Activated naive CD8-positive, alpha-beta T cell treated with anti-CD3 and anti-CD28 coated beads for 36 hours (primary cell): ENCODE measurements around the gene FIZ1. TPM values are rescaled to one million over a fixed set of nuclear protein-coding genes. Genes with fewer than 3 reads are reported as not detected.
A peak's percentile ranks its signal among the peaks of the same experiment; 100 is the strongest.
"Not testable (repeated sequence)": the region's sequence is repeated elsewhere in the genome, so short reads cannot be mapped to it uniquely, and the experiment has no call there.

Source experiments
- DNase-seq: peaks from one replicate; pipeline ENCODE4 v3.0.0; 2021
- H3K27ac Mint-ChIP-seq: one replicate; pipeline ENCODE4 v1.8.0; 2022; ENCODE audit warnings: mild to moderate bottlenecking, moderate library complexity, mixed read lengths
- H3K27me3 Mint-ChIP-seq: one replicate; pipeline ENCODE4 v1.8.0; 2022; ENCODE audit warnings: mild to moderate bottlenecking, mixed read lengths
- H3K36me3 Mint-ChIP-seq: one replicate; pipeline ENCODE4 v1.8.0; 2021; ENCODE audit warnings: mild to moderate bottlenecking, mixed read lengths
- H3K4me1 Mint-ChIP-seq: one replicate; pipeline ENCODE4 v1.8.0; 2021; ENCODE audit warnings: mixed read lengths
- H3K4me3 Mint-ChIP-seq: one replicate; pipeline ENCODE4 v1.8.0; 2022; ENCODE audit warnings: mild to moderate bottlenecking, moderate library complexity, mixed read lengths
- H3K9me3 Mint-ChIP-seq: one replicate; pipeline ENCODE4 v1.8.0; 2022; ENCODE audit warnings: mixed read lengths
- total RNA-seq, 2 experiments: library from RNA; stranded (reverse); gene quantifications; one replicate each; pipeline ENCODE4 v1.2.3, GENCODE V29; 2021

FIZ1 gene
- total RNA-seq, 2 experiments from 2014 or later, result 19.8 to 20.7 TPM

DNA sequence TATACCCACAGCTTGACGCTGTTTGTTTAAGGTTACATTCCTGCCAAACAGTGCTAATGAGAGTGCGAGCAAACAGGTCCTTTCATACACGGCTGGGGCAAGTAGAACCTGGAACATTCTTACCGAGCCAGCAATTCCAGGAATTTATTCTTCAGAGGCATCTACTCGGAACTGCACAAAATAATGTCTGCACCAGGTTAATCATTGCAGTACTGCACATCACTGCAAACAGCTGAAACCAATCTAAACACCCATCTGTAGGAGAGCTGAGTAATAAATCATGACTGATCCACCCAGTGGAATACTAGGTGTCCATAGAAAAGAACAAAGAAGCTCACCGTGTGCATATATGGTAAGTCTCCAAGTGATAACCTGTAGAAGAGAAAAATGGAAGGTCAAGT is 17.5 kb downstream of the FIZ1 start:
- DNase-seq, result no peak
- Mint-ChIP-seq H3K36me3 (peaks cover 16% of the 10 kb centered on the region), H3K27ac (no peak overlapping the region), H3K4me3 (peak overlapping the region; percentile 84), H3K27me3 (no peaks in the 10 kb centered on the region), H3K9me3 (no peaks in the 10 kb centered on the region), H3K4me1 (peaks cover 26% of the 10 kb centered on the region)

DNA sequence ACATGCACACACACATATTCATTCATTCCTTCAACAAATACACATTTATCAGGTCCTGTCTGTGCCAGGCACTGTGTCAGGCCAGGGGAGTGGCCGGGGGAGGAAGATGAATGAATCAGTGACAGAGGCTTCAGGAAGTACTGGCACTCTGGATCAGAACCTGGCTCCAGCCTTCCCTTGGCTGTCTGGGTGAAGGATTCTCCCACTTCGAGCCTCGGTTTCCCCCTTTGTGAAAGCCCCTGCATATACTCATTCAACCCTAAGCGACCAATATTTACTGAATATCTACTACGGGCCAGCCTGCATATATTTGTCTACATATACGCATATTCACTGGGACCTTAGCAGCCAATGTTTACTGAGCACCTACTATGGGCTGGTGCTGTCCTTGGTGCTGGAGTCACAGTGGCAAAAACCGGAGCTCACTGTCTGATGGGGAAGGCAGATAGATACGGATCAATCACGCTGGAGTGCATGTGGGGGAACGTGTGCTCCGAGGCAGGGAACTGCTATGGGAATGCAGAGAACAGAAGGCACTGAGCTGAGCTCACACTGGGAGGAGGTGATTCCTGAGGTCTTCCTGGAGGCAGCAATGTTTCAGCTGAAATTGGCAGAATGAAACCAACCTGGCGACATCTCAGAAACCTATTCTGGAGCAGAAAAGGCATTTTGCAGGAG is 18.0 kb downstream of the FIZ1 start:
- DNase-seq, result no peak
- Mint-ChIP-seq H3K27ac (peak overlapping the region; percentile 68), H3K9me3 (no peaks in the 10 kb centered on the region), H3K27me3 (no peaks in the 10 kb centered on the region), H3K36me3 (peaks cover 18% of the 10 kb centered on the region), H3K4me3 (peak overlapping the region; percentile 84), H3K4me1 (peaks cover 26% of the 10 kb centered on the region)

DNA sequence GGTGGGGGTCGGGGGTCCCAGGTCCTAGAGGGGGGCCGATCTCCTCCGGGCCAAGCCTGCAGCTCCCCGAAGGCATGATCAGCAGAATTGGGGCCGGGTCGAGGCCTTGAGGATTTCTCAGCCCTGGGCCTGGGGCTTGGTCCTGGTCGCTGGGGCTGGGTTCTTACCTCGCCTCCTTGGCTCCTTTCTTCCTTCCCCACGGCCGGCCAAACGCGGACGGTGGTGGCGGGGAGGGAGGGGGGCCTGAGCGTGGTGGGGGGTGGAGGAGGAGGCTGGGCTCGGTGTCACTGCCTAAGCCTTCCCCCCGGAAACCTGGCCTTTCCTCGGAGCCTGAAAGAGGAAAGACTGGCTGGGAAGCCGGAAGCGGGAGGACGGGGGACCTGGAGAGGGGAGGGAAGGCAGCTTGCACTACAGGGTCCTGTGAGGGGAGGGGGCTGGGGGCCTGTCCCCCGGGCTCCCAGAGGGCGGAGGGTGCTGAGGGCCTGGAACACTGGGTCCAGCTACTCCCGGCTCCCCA is 18.6 kb downstream of the FIZ1 start, which contains the start of gene ZNF579:
Gene ZNF579, minus strand, starts transcription at position 221 of the 517 bp plus-strand sequence. CDS start 1,209 bp downstream, outside the sequence.
- no peaks in the 10 kb centered on the region for H3K9me3 Mint-ChIP-seq
- peak; percentile 83 for DNase-seq
- peak within 1 kb of the TSS; percentile 84 for H3K4me3 Mint-ChIP-seq
- peak within 1 kb of the TSS; percentile 72 for H3K27ac Mint-ChIP-seq
- H3K27me3 Mint-ChIP-seq, result no peaks in the 10 kb centered on the region
- peaks cover 20% of the 10 kb centered on the region for H3K36me3 Mint-ChIP-seq
- H3K4me1 Mint-ChIP-seq, result peaks cover 21% of the 10 kb centered on the region

DNA sequence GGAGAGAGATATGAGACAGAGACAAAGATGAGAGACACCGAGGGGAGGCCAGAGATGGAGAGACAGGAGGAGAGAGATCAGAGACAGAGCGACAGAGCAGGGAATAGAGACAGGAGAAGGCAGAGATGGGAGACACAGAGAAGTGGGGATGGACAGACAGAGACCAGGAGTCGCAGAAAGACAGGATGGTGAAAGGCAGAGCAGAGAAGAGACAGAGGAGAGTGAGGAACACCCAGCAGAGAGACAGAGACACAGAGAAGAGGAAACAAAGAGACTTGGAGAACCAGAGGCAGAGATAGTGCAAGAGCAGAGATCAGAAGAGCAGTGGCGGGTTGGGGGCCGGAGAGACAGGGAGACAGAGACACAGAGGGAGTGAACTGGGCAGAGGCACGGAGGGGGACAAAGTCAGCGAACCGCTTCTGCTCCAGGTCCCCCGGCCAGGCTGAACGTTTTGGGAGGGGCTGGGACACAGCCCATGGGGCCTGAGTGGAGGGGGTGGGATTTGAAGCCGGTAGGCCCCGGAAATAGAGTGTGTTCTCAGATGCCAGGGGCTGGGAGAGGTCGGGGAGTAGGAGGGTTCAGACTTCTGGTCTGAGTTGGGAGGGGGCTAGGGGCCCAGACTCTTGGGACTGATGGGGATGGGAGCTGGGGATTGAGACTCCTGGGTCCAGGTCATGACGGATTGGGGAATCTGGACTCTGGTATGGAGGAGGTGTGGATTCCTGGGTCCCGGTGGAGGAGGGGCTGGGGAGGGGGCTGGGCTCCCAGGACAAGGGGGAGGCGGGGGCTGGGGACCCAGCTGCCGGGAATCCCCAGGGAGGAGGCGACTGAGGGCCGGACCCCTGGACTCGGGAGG is 19.3 kb downstream of the FIZ1 start:
- Mint-ChIP-seq H3K9me3 (no peaks in the 10 kb centered on the region), H3K27ac (peak overlapping the region; percentile 72), H3K36me3 (peaks cover 20% of the 10 kb centered on the region), H3K4me1 (peaks cover 16% of the 10 kb centered on the region), H3K27me3 (no peaks in the 10 kb centered on the region), H3K4me3 (peak overlapping the region; percentile 84)
- DNase-seq, result no peak

DNA sequence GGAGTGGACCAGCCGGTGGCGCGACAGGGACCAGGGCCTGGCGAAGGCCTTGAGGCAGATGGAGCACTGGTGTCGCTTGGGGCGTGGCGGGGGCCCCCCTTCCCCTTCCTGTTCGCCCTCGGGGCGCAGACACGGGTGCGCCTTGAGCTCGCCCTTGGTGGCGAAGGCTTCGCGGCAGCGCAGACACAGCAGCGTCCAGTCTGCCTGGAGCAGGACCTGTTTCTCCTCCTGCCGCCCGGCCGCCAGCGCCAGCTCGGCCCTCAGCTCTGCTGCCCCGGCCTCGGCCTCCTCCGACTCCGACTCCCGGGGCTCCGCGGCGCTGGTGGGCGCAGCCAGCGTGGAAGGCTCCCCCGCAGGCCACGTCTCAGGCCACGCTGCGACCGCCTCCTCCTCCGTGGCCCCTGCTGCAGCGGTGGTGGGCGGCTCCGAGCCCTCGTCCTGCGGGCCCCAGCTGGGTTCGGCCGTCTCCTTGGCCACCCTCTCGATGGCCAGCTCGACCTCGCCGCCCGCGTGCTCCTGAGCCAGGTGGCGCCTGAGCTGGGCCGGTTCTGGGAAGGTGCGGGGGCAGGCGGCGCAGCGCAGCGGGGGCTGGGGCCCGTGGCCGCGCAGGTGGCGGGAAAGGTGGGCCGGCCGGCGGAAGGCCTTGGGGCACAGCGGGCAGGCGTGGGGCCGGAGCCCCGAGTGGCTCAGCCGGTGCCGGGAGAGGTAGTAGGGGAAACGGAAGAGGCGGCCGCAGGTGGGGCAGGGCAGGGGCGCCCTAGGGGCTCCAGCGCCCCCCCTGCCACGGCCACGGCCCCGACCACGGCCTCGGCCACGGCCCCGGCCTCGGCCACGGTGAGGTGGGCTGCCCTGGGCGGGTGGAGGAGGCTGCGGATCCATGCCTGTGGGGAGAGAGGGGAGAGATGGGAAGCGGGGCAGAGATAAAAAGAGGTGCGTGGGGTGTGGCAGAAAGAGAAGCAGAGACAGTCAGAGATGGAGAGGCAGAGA is 20.3 kb downstream of the FIZ1 start:
- no peak for DNase-seq
- no peak overlapping the region for H3K27ac Mint-ChIP-seq
- H3K9me3 Mint-ChIP-seq, result no peaks in the 10 kb centered on the region
- peak overlapping the region; percentile 84 for H3K4me3 Mint-ChIP-seq
- peaks cover 20% of the 10 kb centered on the region for H3K36me3 Mint-ChIP-seq
- no peaks in the 10 kb centered on the region for H3K27me3 Mint-ChIP-seq
- peaks cover 16% of the 10 kb centered on the region for H3K4me1 Mint-ChIP-seq

DNA sequence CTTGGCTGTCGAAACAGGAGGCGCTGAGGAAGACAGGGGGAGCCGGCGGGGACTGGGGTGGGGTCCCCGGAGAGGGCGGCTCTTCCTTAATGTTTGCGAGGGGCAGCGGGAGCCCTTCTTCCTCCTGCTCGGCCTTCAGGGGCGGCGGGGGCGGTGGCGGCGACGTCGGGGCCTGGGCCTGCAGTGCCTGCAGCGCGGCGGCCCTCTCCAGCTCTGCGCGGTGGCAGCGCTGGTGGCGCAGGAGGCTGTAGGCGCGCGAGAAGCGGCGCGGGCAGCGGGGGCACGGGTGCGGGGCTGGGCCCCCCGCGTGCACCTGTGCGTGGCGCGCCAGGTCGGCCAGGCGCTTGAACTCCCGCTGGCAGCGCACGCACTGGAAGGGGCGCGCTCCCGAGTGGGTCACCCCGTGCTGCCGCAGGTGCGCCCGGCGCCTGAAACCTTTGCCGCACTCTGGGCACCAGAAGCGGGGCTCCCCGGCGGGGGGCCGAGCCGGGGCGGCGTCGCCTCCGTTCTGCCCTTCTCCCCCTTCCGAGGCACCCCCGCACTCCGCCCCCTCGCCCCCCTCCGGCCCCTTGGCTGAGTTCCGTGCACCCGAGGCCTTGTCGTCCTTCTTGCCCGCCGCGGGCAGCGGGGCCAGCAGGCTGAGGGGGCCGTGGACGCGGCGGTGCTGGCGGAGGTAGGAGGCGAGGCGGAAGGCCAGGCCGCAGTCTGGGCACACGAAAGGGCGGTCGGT is 21.1 kb downstream of the FIZ1 start:
- Mint-ChIP-seq H3K27me3 (no peaks in the 10 kb centered on the region), H3K9me3 (no peaks in the 10 kb centered on the region), H3K4me3 (no peak overlapping the region), H3K27ac (no peak overlapping the region), H3K36me3 (peaks cover 20% of the 10 kb centered on the region), H3K4me1 (peaks cover 16% of the 10 kb centered on the region)
- DNase-seq, result no peak

DNA sequence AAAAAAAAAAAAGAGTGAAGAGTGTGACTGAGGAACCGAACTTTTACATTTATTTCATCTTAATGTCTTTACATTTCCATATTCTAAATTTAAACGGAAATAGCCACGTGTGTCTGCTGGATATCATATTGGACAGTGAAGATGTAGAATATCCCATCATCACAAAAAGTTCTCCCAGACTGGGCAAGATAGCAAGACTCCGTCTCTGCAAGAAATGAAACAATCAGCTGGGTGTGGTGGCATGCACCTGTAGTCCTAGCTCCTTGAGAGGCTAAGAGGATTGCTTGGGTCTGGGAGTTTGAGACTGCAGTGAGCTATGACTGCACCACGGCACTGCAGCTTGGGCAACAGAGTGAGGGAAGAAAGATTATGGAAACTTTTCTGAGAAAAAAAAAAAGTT is 22.6 kb downstream of the FIZ1 start:
- H3K4me3 Mint-ChIP-seq, result no peak overlapping the region
- no peak overlapping the region for H3K27ac Mint-ChIP-seq
- H3K9me3 Mint-ChIP-seq, result no peaks in the 10 kb centered on the region
- peaks cover 13% of the 10 kb centered on the region for H3K4me1 Mint-ChIP-seq
- no peak for DNase-seq
- H3K27me3 Mint-ChIP-seq, result no peaks in the 10 kb centered on the region
- H3K36me3 Mint-ChIP-seq, result peaks cover 20% of the 10 kb centered on the region

DNA sequence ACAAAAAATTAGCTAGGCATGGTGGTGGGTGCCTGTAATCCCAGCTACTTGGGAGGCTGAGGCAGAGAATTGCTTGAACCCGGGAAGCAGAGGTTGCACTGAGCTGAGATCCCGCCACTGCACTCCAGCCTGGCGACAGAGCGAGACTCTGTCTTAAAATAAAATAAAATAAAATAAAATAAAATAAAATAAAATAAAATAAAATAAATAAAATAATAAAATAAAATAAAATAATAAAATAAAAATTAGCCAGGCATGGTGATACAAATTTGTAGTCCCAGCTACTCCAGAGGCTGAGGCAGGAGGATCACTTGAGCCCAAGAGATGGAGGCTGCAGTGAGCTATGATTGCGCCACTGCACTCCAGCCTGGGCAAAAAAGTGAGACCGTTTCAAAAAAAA is 25.4 kb downstream of the FIZ1 start:
- not testable (repeated sequence) for DNase-seq, H3K27ac Mint-ChIP-seq, H3K9me3 Mint-ChIP-seq, H3K4me1 Mint-ChIP-seq, H3K27me3 Mint-ChIP-seq, H3K4me3 Mint-ChIP-seq
- H3K36me3 Mint-ChIP-seq, result peaks cover 13% of the 10 kb centered on the region

DNA sequence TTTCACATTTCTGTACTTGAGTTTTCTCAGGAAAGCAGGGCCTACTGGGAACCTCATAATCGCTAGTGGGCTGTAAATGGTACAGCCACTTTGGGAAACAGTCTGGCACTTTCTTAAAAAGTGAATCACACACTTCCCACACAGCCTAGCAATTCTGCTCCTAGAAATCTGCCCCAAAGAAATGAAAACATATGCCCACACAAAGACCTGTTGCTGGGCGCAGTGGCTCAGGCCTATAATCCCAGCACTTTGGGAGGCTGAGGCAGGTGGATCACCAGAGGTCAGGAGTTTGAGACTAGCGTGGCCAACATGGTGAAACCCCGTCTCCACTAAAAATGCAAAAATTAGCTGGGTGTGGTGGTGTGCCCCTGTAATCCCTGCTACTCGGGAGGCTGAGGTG is 29.8 kb downstream of the FIZ1 start:
- H3K4me3 Mint-ChIP-seq, H3K36me3 Mint-ChIP-seq, H3K4me1 Mint-ChIP-seq, H3K27ac Mint-ChIP-seq, H3K27me3 Mint-ChIP-seq, H3K9me3 Mint-ChIP-seq, DNase-seq: not testable (repeated sequence)

DNA sequence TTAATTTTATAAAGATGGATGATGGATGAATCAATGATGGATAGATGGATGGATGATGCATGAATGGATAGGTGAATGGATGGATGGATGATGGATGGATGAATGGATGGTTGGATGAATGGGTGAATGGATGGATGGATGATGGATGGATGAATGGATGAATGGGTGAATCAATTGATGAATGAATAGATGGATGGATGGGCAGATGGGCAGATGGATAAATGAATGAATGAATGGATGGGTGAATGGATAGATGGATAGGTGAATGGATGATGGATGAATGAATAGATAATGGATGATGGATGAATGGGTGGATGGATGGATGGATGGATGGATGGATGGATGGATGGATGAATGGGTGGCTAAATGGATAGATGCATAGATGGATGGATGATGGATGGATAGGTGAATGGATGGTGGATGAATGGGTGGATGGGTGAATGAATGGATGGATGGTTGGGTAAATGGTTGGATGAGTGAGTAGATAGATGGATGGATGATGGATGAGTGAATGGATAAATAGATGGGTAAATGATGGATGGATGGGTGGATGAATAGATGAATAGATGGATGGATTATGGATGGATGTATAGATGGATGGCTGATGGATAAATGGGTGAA is 31.5 kb downstream of the FIZ1 start:
- no peaks in the 10 kb centered on the region for H3K4me1 Mint-ChIP-seq

DNA sequence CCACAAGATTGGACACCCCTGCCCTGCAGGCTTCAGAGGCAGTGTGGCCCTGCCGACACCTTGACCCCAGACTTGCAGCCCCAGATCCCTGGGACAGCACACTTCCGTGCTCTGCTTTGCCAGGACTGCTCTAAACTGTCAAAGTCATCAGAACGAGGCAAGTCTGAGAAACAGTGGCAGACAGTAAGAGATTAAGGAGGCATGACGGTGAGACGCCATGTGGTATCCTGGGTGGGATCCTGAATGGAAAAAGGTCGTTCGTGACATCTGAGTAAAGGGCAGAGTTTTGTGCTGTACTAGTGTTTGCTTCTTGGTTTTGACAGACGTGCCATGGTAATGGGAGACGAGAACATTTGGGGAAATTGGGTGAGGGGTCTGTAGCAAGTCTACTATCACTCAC is 32.5 kb downstream of the FIZ1 start:
- DNase-seq, result no peak
- no peaks in the 10 kb centered on the region for H3K36me3 Mint-ChIP-seq
- H3K27ac Mint-ChIP-seq, result no peak overlapping the region
- no peaks in the 10 kb centered on the region for H3K4me1 Mint-ChIP-seq
- H3K9me3 Mint-ChIP-seq, result no peaks in the 10 kb centered on the region
- H3K4me3 Mint-ChIP-seq, result no peak overlapping the region
- peaks cover 4% of the 10 kb centered on the region for H3K27me3 Mint-ChIP-seq

More for the DNA sequence above, 31.5 kb downstream of the FIZ1 start:
- Mint-ChIP-seq H3K27ac (no peak overlapping the region), H3K4me3 (no peak overlapping the region), H3K9me3 (no peaks in the 10 kb centered on the region), H3K27me3 (peaks cover 4% of the 10 kb centered on the region), H3K36me3 (no peaks in the 10 kb centered on the region)
- DNase-seq, result no peak

DNA sequence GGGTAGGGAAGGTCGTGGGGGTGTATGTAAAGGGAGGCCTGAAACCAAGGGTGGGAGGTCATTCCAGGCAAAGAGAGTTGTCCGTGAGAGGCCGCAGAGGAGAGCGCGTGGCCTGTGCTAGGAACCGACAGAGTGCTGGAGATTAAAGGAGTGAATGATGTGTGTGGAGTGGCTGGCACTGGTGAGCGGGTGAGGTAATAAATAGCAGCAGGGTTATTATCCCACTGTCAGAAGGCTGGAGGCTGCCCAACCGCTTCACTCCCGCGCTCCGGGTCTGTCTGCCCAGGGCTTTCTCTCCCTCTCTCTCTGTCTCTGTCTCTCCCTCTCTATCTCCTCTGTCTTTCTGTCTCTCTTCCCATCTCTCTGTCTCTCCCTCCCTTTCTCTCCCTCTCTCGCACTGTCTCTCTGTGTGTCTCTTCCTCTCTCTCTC is 36.0 kb downstream of the FIZ1 start:
- Mint-ChIP-seq H3K36me3 (no peaks in the 10 kb centered on the region), H3K27ac (no peak overlapping the region), H3K9me3 (peaks cover 4% of the 10 kb centered on the region), H3K4me3 (no peak overlapping the region), H3K27me3 (peaks cover 12% of the 10 kb centered on the region), H3K4me1 (no peaks in the 10 kb centered on the region)
- no peak for DNase-seq

DNA sequence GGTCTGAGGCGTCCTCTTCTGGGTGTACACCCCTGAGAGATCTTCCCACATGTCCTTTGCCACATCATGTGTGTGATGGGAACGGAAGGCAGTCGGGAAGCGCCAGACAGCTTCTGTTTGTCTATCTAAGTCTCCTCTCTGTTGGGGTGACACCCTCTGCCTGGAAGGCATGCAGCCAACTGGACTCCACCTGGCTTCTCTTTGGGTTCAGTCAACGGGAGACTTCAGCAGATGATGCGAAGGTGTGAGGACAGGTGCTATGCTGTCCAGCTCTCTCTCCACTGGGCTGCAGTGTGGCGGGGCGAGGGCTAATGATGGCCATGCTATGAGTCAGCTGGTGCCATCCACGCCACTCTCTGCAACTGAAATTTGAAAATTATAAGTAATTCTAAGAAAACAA is 39.6 kb downstream of the FIZ1 start:
- no peaks in the 10 kb centered on the region for H3K36me3 Mint-ChIP-seq
- no peak for DNase-seq
- H3K27me3 Mint-ChIP-seq, result peaks cover 8% of the 10 kb centered on the region
- no peaks in the 10 kb centered on the region for H3K4me1 Mint-ChIP-seq
- no peak overlapping the region for H3K4me3 Mint-ChIP-seq
- peaks cover 4% of the 10 kb centered on the region for H3K9me3 Mint-ChIP-seq
- H3K27ac Mint-ChIP-seq, result no peak overlapping the region

DNA sequence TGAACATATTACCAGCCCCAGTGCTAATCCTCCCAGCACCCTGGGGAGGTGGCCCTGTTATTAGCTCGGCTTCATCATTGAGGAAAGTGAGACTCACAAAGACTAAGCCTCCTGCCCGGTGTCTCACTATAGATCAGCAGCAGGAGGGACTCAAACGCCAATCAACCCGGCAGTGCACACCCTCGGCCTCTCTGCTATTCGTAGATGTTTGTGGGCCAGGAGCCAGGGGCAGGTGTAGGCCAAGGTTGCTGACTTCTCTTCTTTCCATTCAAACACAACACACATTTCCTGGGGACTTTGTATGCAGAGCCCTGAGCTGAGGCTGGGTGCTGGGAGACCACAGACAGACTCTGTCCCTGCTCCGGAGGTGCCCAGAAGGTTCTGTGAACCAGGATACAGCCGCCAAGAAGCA is 44.6 kb downstream of the FIZ1 start:
- no peak overlapping the region for H3K27ac Mint-ChIP-seq
- no peaks in the 10 kb centered on the region for H3K4me1 Mint-ChIP-seq
- no peak for DNase-seq
- H3K9me3 Mint-ChIP-seq, result no peaks in the 10 kb centered on the region
- no peak overlapping the region for H3K4me3 Mint-ChIP-seq
- no peaks in the 10 kb centered on the region for H3K27me3 Mint-ChIP-seq
- no peaks in the 10 kb centered on the region for H3K36me3 Mint-ChIP-seq
